K562 (cell line): ENCODE results near the gene PIP5K1B. TPM values are rescaled to one million over a fixed set of nuclear protein-coding genes. Genes with fewer than 3 reads are reported as not detected.

ENCODE experiments used
- ATAC-seq: fragments of 200-7000 bp; cut with Tn5 transposase; 3 replicates; pipeline ENCODE4 v1.9.1; 2020; ENCODE audit warnings: moderate library complexity
- BruUV-seq: library from RNA; stranded (reverse); fragments of 400-500 nt; replicated peaks from 2 replicates; lab custom pipeline; 2021; lab: Mats Ljungman, UMichigan
- CTCF ChIA-PET: fragments of 300-600 bp; formaldehyde crosslinking; extraction: SDS; loops from one replicate; lab custom pipeline; 2021; ENCODE audit warnings: low intra/inter-chr PET ratio; lab: Yijun Ruan, JAX
- POLR2A ChIA-PET: fragments of 300-600, 350-650 bp; sonication (Branson Sonifier 250); formaldehyde crosslinking; extraction: SDS; loops from one replicate; lab custom pipeline; 2021; ENCODE audit warnings: antibody characterized with exemption, inconsistent platforms; lab: Yijun Ruan, JAX
- DNase-seq, 4 experiments: peaks; one replicate each; pipeline versions ENCODE4 v3.0.0 to v3.0.0-alpha.2; 2011 to 2018; ENCODE audit warnings: low spot score in 3 of 4, mixed read lengths in 3 of 4; ENCODE audit errors: extremely low read depth in 1 of 4
- FAIRE-seq: peaks from 2 replicates; lab custom pipeline; 2011; peaks lifted over from hg19 to GRCh38; lab: Jason Lieb, UNC
- H2AFZ ChIP-seq: 2 replicates; pipeline ENCODE4 v1.6.0; 2011; ENCODE audit warnings: low read depth, low read length, control low read depth, inconsistent platforms
- H3K27ac ChIP-seq: fragments of 200-600 bp; 3 replicates; pipeline ENCODE4 v1.8.0; 2011; ENCODE audit warnings: low read depth, mild to moderate bottlenecking, control low read depth, inconsistent platforms, low read length, moderate library complexity, mixed read lengths; ENCODE audit errors: extremely low read depth
- H3K27me3 ChIP-seq, 2 experiments: fragments of 300-600 bp in 1 of 2; 2 replicates in 1 of 2; 3 replicates in 1 of 2; pipeline versions ENCODE4 v1.6.0 to v1.8.0; 2011; ENCODE audit warnings: inconsistent platforms in 2 of 2, low read length in 2 of 2, mild to moderate bottlenecking in 1 of 2, mixed read lengths in 1 of 2, moderate library complexity in 1 of 2; ENCODE audit not compliant: control insufficient read depth in 2 of 2, insufficient read depth in 2 of 2
- H3K36me3 ChIP-seq: fragments of 300-600 bp; 3 replicates; pipeline ENCODE4 v1.8.0; 2011; ENCODE audit warnings: mild to moderate bottlenecking, low read length, inconsistent platforms; ENCODE audit not compliant: control insufficient read depth, insufficient read depth
- H3K4me1 ChIP-seq, 2 experiments: fragments of 200-600 bp in 1 of 2; replicated peaks in 1 of 2; 2 replicates in 1 of 2; 3 replicates in 1 of 2; pipeline versions ENCODE4 v1.5.1 to v1.8.0; 2011; ENCODE audit warnings: inconsistent platforms in 2 of 2, low read length in 2 of 2, mild to moderate bottlenecking in 1 of 2, mixed read lengths in 1 of 2, moderate library complexity in 1 of 2; ENCODE audit not compliant: control insufficient read depth in 2 of 2, insufficient read depth in 2 of 2
- H3K4me2 ChIP-seq: 2 replicates; pipeline ENCODE4 v1.6.1; 2011; ENCODE audit warnings: low read length, control low read depth, inconsistent platforms, mixed read lengths; ENCODE audit not compliant: insufficient read depth
- H3K4me3 ChIP-seq: fragments of 200-600 bp; sonication (generic), shearing (Covaris generic); 2 replicates; pipeline ENCODE4 v1.5.1; 2016; ENCODE audit warnings: control low read depth, inconsistent platforms
- H3K79me2 ChIP-seq: fragments of 200-600 bp; 3 replicates; pipeline ENCODE4 v1.8.0; 2011; ENCODE audit warnings: low read length, inconsistent platforms; ENCODE audit not compliant: control insufficient read depth, insufficient read depth
- H3K9ac ChIP-seq, 2 experiments: 2 replicates each; pipeline versions ENCODE4 v1.6.0 to v1.6.1; 2011; ENCODE audit warnings: low read depth in 2 of 2, low read length in 2 of 2, control low read depth in 1 of 2, inconsistent platforms in 1 of 2, mild to moderate bottlenecking in 1 of 2, mixed read lengths in 1 of 2; ENCODE audit not compliant: insufficient read depth in 1 of 2
- H3K9me1 ChIP-seq: one replicate; pipeline ENCODE4 v1.6.0; 2011; ENCODE audit warnings: inconsistent platforms, mild to moderate bottlenecking, low read length, moderate library complexity; ENCODE audit not compliant: control insufficient read depth, insufficient read depth
- H3K9me3 ChIP-seq: replicated peaks from 2 replicates; pipeline ENCODE4 v1.5.1; 2011; ENCODE audit warnings: low read depth, low read length, inconsistent platforms; ENCODE audit not compliant: control insufficient read depth, insufficient read depth
- H4K20me1 ChIP-seq: replicated peaks from 2 replicates; pipeline ENCODE4 v1.6.1; 2011; ENCODE audit warnings: low read length, inconsistent platforms, mixed read lengths; ENCODE audit not compliant: control insufficient read depth, insufficient read depth
- CEBPG ChIP-seq, 3 experiments: fragments of 200-800 bp in 1 of 3; sonication (Bioruptor generic) in 1 of 3; sonication (generic) in 1 of 3; formaldehyde crosslinking in 1 of 3; IDR thresholded peaks in 2 of 3; conservative IDR thresholded peaks in 1 of 3; 2 replicates each; pipeline versions ENCODE4 v1.6.1 to v1.8.0; 2016 to 2022; ENCODE audit warnings: missing compliant biosample characterization in 2 of 3, missing genetic modification characterization in 2 of 3, mild to moderate bottlenecking in 1 of 3, missing genetic modification reagents in 1 of 3
- ZFPM2 ChIP-seq: fragments of 250-450 bp; sonication (Bioruptor Pico); IDR thresholded peaks from 2 replicates; pipeline ENCODE4 v1.5.1; 2022; ENCODE audit warnings: mild to moderate bottlenecking
- WGBS: fragments of 100-300 bp; shearing (Covaris generic); methylation state at CpG from one replicate; pipeline ENCODE4 v1.1.6; 2016; ENCODE audit warnings: low coverage, mixed read lengths; ENCODE audit not compliant: insufficient coverage; ENCODE audit errors: missing lambda C conversion rate; 5-methylcytosine and 5-hydroxymethylcytosine counted together
- in situ Hi-C: fragments of 300-500 bp; cut with MboI; formaldehyde crosslinking; loops from 4 replicates; pipeline ENCODE4 v1.15.0; 2018; ENCODE audit warnings: inconsistent platforms, mixed read lengths
- intact Hi-C: fragments of 100-400 bp; cut with micrococcal nuclease; formaldehyde crosslinking; loops from 2 replicates; pipeline ENCODE4 v1.14.2; 2022
- polyA plus RNA-seq, 8 experiments: library from polyadenylated mRNA; depleted of rRNA in 4 of 8; stranded (reverse) in 5 of 8; unstranded in 3 of 8; fragments of >200 nt; fragmentation: Nextera tagmentation in 2 of 8; fragmentation: Illumina TruSeq in 1 of 8; extraction: Ambion mirVana in 2 of 8; extraction: Trizol in 1 of 8; gene quantifications; 2 replicates each; pipeline versions ENCODE4 v1.2.1 to v1.2.3, GENCODE V29; 2011 to 2014; ENCODE audit warnings: inconsistent platforms in 1 of 8, missing spikeins in 1 of 8
- total RNA-seq, 7 experiments: library from RNA; depleted of rRNA in 6 of 7; stranded (reverse); fragments of >200 nt in 6 of 7; fragmentation: Illumina TruSeq in 2 of 7; extraction: Trizol in 2 of 7; gene quantifications; 2 replicates each; pipeline versions ENCODE4 v1.2.1 to v1.2.3, GENCODE V29; 2011 to 2021; ENCODE audit warnings: low replicate concordance in 1 of 7
- TF ChIP-seq, protein P1 (sequence below): fragments of 250-450 bp; sonication (Bioruptor Pico); IDR thresholded peaks from 2 replicates; pipeline ENCODE4 v1.8.0; 2022; ENCODE audit warnings: inconsistent platforms
- TF ChIP-seq, protein P2 (sequence below): sonication (generic); formaldehyde crosslinking; IDR thresholded peaks from 2 replicates; pipeline ENCODE4 v1.8.1; 2023; ENCODE audit warnings: mild to moderate bottlenecking, missing genetic modification reagents
- TF ChIP-seq, protein P3 (sequence below), 2 experiments: fragments of 200-800 bp in 1 of 2; sonication (Bioruptor generic) in 1 of 2; sonication (generic) in 1 of 2; formaldehyde crosslinking in 1 of 2; IDR thresholded peaks in 1 of 2; conservative IDR thresholded peaks in 1 of 2; 2 replicates each; pipeline versions ENCODE4 v1.5.0 to v1.6.1; 2016 to 2020; ENCODE audit warnings: missing compliant biosample characterization in 1 of 2, missing genetic modification characterization in 1 of 2, missing genetic modification reagents in 1 of 2

PIP5K1B gene
- total and polyA plus RNA-seq, 9 of the 15 experiments (the other 6 are each of a cell fraction or from before 2014, with no cell fraction given): 3.1 to 12.9 (median 7.4) TPM

DNA sequence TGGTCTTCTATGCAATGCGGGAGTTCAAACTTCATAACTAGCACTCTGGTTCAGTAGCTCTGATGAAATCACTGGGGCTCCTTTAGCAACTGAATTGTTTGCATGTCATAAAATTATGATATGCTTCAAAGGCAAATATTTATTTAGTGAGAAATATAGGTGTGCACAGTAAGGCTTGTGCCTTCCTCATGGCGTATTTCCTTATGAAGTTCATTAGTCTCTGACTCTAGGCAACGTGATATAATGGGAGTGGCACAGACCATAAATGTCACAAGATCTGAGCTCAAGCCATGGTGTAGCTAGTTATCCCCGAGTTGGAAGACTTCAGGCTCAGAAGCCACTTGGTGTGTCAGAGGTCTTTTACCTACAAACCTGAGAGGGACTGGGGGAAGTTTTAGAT, 35.5 kb downstream of the PIP5K1B start:
- peak; percentile 43 for ATAC-seq
- peaks cover 5 to 31% of the 10 kb centered on the region in 2 experiments; a peak in 4 of 5 replicates for H3K4me1 ChIP-seq
- H3K9me1 ChIP-seq: no peaks in the 10 kb centered on the region
- 47% methylated on average over 4 of the region's 4 CpGs for WGBS
- in situ Hi-C loops: no loop called here
- H3K4me3 ChIP-seq: no peak overlapping the region
- H4K20me1 ChIP-seq: no peaks in the 10 kb centered on the region
- POLR2A ChIA-PET: interaction anchor here (0.6 to 1.7 kb wide), 3 partner anchors 12 to 104 kb away, joined by 4 read pairs; no protein-coding TSS in a partner anchor
- no peak overlapping the region for H2AFZ ChIP-seq
- no peaks in the 10 kb centered on the region for H3K9me3 ChIP-seq
- no TSS peak for BruUV-seq
- no peaks in the 10 kb centered on the region for H3K36me3 ChIP-seq
- no peak overlapping the region for H3K27ac ChIP-seq
- CTCF ChIA-PET: no interaction called here
- no peak for FAIRE-seq
- intact Hi-C loops: loop anchor here (5.0 kb wide), 1 partner anchor 37 kb away; no protein-coding TSS in a partner anchor
- no peak overlapping the region for H3K9ac ChIP-seq
- no peak for DNase-seq
- TF ChIP-seq CEBPG (CRISPR knock-in tag; IDR thresholded peaks at IDR 0.05) (no peak), CEBPG (tag; conservative IDR thresholded peaks at IDR 0.05 in 1 of 2, IDR thresholded peaks at IDR 0.05 in 1 of 2) (0 out of 4 replicates have a peak, but pooled peaks of 1 of the 2 experiments have one; percentile 10), ZFPM2 (no peak)
- peaks cover 20% of the 10 kb centered on the region; the same call in 2 of the 3 replicates for H3K79me2 ChIP-seq
- no peaks in the 10 kb centered on the region for H3K27me3 ChIP-seq
- no peak overlapping the region for H3K4me2 ChIP-seq

DNA sequence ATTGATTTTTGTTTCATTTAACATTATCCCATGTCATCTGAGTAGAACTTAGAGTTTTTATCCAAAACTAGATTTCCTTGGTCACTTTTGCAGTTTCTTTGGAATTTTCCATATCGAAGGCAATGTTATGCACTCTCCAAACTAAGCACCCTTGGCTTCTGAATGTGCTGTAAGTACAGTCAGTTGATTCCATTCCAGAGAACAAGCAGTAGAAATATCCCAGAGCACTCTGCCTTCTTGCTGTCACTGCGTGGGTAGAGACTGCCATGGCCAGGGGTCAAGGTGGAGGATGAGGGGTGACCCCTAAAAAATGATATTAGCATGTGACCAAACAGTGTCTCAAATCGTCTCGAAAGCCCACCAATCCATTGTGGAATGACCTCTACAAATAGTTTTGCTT, 36.2 kb downstream of the PIP5K1B start:
- H3K9ac ChIP-seq: no peak overlapping the region
- no peaks in the 10 kb centered on the region for H4K20me1 ChIP-seq
- no peak overlapping the region for H3K4me3 ChIP-seq
- DNase-seq (no peak), ATAC-seq (no peak), FAIRE-seq (no peak)
- peaks cover 6 to 32% of the 10 kb centered on the region in 2 experiments for H3K4me1 ChIP-seq
- BruUV-seq: no TSS peak
- 0 out of 2 replicates have a peak overlapping the region, but pooled peaks have one; percentile 8 for H3K4me2 ChIP-seq
- H3K27me3 ChIP-seq: no peaks in the 10 kb centered on the region
- 47% methylated on average over 3 of the region's 4 CpGs for WGBS
- CTCF ChIA-PET: no interaction called here
- no peak overlapping the region for H2AFZ ChIP-seq
- peaks cover 20% of the 10 kb centered on the region; the same call in 2 of the 3 replicates for H3K79me2 ChIP-seq
- no peaks in the 10 kb centered on the region for H3K36me3 ChIP-seq
- H3K27ac ChIP-seq: no peak overlapping the region
- H3K9me1 ChIP-seq: no peaks in the 10 kb centered on the region
- POLR2A ChIA-PET: interaction anchor here (0.7 to 1.7 kb wide), 3 partner anchors 13 to 24 kb away, joined by 4 read pairs; no protein-coding TSS in a partner anchor
- in situ Hi-C loops: no loop called here
- H3K9me3 ChIP-seq: no peaks in the 10 kb centered on the region
- intact Hi-C loops: loop anchor here (5.0 kb wide), 1 partner anchor 36 kb away; no protein-coding TSS in a partner anchor
- TF ChIP-seq, protein P1, sequence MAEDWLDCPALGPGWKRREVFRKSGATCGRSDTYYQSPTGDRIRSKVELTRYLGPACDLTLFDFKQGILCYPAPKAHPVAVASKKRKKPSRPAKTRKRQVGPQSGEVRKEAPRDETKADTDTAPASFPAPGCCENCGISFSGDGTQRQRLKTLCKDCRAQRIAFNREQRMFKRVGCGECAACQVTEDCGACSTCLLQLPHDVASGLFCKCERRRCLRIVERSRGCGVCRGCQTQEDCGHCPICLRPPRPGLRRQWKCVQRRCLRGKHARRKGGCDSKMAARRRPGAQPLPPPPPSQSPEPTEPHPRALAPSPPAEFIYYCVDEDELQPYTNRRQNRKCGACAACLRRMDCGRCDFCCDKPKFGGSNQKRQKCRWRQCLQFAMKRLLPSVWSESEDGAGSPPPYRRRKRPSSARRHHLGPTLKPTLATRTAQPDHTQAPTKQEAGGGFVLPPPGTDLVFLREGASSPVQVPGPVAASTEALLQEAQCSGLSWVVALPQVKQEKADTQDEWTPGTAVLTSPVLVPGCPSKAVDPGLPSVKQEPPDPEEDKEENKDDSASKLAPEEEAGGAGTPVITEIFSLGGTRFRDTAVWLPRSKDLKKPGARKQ (CRISPR knock-in tag): no peak
- TF ChIP-seq, protein P2, sequence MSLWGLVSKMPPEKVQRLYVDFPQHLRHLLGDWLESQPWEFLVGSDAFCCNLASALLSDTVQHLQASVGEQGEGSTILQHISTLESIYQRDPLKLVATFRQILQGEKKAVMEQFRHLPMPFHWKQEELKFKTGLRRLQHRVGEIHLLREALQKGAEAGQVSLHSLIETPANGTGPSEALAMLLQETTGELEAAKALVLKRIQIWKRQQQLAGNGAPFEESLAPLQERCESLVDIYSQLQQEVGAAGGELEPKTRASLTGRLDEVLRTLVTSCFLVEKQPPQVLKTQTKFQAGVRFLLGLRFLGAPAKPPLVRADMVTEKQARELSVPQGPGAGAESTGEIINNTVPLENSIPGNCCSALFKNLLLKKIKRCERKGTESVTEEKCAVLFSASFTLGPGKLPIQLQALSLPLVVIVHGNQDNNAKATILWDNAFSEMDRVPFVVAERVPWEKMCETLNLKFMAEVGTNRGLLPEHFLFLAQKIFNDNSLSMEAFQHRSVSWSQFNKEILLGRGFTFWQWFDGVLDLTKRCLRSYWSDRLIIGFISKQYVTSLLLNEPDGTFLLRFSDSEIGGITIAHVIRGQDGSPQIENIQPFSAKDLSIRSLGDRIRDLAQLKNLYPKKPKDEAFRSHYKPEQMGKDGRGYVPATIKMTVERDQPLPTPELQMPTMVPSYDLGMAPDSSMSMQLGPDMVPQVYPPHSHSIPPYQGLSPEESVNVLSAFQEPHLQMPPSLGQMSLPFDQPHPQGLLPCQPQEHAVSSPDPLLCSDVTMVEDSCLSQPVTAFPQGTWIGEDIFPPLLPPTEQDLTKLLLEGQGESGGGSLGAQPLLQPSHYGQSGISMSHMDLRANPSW: no peak
- TF ChIP-seq, protein P3, sequence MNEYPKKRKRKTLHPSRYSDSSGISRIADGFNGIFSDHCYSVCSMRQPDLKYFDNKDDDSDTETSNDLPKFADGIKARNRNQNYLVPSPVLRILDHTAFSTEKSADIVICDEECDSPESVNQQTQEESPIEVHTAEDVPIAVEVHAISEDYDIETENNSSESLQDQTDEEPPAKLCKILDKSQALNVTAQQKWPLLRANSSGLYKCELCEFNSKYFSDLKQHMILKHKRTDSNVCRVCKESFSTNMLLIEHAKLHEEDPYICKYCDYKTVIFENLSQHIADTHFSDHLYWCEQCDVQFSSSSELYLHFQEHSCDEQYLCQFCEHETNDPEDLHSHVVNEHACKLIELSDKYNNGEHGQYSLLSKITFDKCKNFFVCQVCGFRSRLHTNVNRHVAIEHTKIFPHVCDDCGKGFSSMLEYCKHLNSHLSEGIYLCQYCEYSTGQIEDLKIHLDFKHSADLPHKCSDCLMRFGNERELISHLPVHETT (CRISPR knock-in tag; conservative IDR thresholded peaks at IDR 0.05 in 1 of 2, IDR thresholded peaks at IDR 0.05 in 1 of 2): no peak
